Panc1 (cell line): ENCODE results near the gene FSTL5. TPM values are rescaled to one million over a fixed set of nuclear protein-coding genes. Genes with fewer than 3 reads are reported as not detected.

ENCODE experiments used
- ATAC-seq: fragments of 200-7000 bp; cut with Tn5 transposase; 2 replicates; pipeline ENCODE4 v1.9.1; 2020; ENCODE audit warnings: mild to moderate bottlenecking, moderate library complexity
- BruUV-seq: library from RNA; stranded (reverse); fragments of 400-500 nt; replicated peaks from 2 replicates; lab custom pipeline; 2021; lab: Mats Ljungman, UMichigan
- CTCF ChIA-PET: fragments of 300-600 bp; sonication (Branson Sonifier 250); formaldehyde crosslinking; loops from one replicate; lab custom pipeline; 2022; ENCODE audit warnings: antibody characterized with exemption; lab: Charles Lee
- POLR2A ChIA-PET: fragments of 300-600 bp; sonication (Branson Sonifier 250); formaldehyde crosslinking; loops from one replicate; lab custom pipeline; 2022; ENCODE audit warnings: antibody characterized with exemption; lab: Charles Lee
- DNase-seq: peaks from one replicate; pipeline ENCODE4 v3.0.0-alpha.2; 2010; ENCODE audit warnings: low read depth, low spot score
- H3K27ac ChIP-seq: 2 replicates; pipeline ENCODE4 v1.5.1; 2011; ENCODE audit warnings: mild to moderate bottlenecking, low read length, inconsistent platforms
- H3K27me3 ChIP-seq: fragments of 200-500 bp; sonication (Bioruptor generic); 2 replicates; pipeline ENCODE4 v1.6.0; 2014; ENCODE audit warnings: low read length, inconsistent platforms; ENCODE audit not compliant: control insufficient read depth, insufficient read depth
- H3K36me3 ChIP-seq: fragments of 200-500 bp; sonication (Bioruptor generic); 2 replicates; pipeline ENCODE4 v1.5.1; 2014; ENCODE audit warnings: inconsistent platforms, mild to moderate bottlenecking, low read length, moderate library complexity; ENCODE audit not compliant: control insufficient read depth, insufficient read depth
- H3K4me1 ChIP-seq: 2 replicates; pipeline ENCODE4 v1.5.1; 2011; ENCODE audit warnings: inconsistent platforms, mild to moderate bottlenecking, low read length, moderate library complexity; ENCODE audit not compliant: control insufficient read depth, insufficient read depth
- H3K4me3 ChIP-seq, 2 experiments: 2 replicates each; pipeline ENCODE4 v1.5.1; 2011 to 2012; ENCODE audit warnings: low read depth in 2 of 2, low read length in 2 of 2, mild to moderate bottlenecking in 2 of 2, inconsistent platforms in 1 of 2, moderate library complexity in 1 of 2
- H3K9me3 ChIP-seq: fragments of 200-500 bp; sonication (Bioruptor generic); 2 replicates; pipeline ENCODE4 v1.5.1; 2014; ENCODE audit warnings: low read depth, mild to moderate bottlenecking, inconsistent platforms, low read length, moderate library complexity; ENCODE audit not compliant: control insufficient read depth, insufficient read depth
- CTCF ChIP-seq: fragments of 450-650 bp; IDR thresholded peaks from 2 replicates; pipeline ENCODE4 v1.5.1; 2017; ENCODE audit warnings: mild to moderate bottlenecking
- POLR2AphosphoS5 ChIP-seq: IDR thresholded peaks from 2 replicates; pipeline ENCODE4 v1.6.1; 2012; ENCODE audit warnings: mild to moderate bottlenecking, low read depth, low read length, moderate library complexity
- REST ChIP-seq, 2 experiments: IDR thresholded peaks; 2 replicates each; pipeline ENCODE4 v1.6.1; 2011 to 2012; ENCODE audit warnings: low read depth in 2 of 2, control low read depth in 1 of 2, low read length in 1 of 2, mild to moderate bottlenecking in 1 of 2, moderate library complexity in 1 of 2; ENCODE audit not compliant: insufficient read depth in 1 of 2
- SIN3A ChIP-seq: IDR thresholded peaks from 2 replicates; pipeline ENCODE4 v1.6.1; 2012; ENCODE audit warnings: low read depth, mild to moderate bottlenecking, low read length, moderate library complexity, borderline replicate concordance; ENCODE audit not compliant: insufficient read depth
- TCF7L2 ChIP-seq: IDR thresholded peaks from 2 replicates; pipeline ENCODE4 v1.6.1; 2011; ENCODE audit warnings: mild to moderate bottlenecking, low read depth, low read length, inconsistent platforms
- in situ Hi-C: cut with HindIII; loops from 2 replicates; pipeline ENCODE4 v1.10.0; 2016; ENCODE audit warnings: low sequenced_read_pairs, low pct_unique_long_range_greater_than_20kb
- intact Hi-C: fragments of 100-400 bp; cut with micrococcal nuclease; formaldehyde crosslinking; loops from one replicate; pipeline ENCODE4 v1.10.0; 2022; ENCODE audit not compliant: unreplicated experiment
- total RNA-seq: library from RNA; stranded (reverse); gene quantifications from one replicate; pipeline ENCODE4 v1.2.1, GENCODE V29; 2021; ENCODE audit not compliant: unreplicated experiment

FSTL5 gene
- total RNA-seq, 1 experiment from 2014 or later = 0.67 TPM

- BruUV-seq = no TSS peak
- Histone ChIP-seq H3K27ac (no peak overlapping the region), H3K9me3 (no peaks in the 10 kb centered on the region), H3K27me3 (no peaks in the 10 kb centered on the region), H3K4me3 (no peak overlapping the region), H3K4me1 (no peaks in the 10 kb centered on the region), H3K36me3 (no peaks in the 10 kb centered on the region)
- POLR2A ChIA-PET = no interaction called here
- intact Hi-C loops (no loop called here), in situ Hi-C loops (no loop called here)
- DNase-seq (no peak), ATAC-seq (no peak)
- CTCF ChIA-PET = no interaction called here
- TF ChIP-seq TCF7L2 = no peak
- no peak for TF ChIP-seq SIN3A
- no peak for TF ChIP-seq POLR2AphosphoS5
- no peak for TF ChIP-seq REST (IDR thresholded peaks at IDR 0.05; ENCODE audit: insufficient read depth in 1 of 2, low read depth in 2 of 2, low read length in 1 of 2)
- no peak for TF ChIP-seq CTCF
These were observed 770.2 kb downstream of the FSTL5 start for GRCh38 chr4:161393602-161394001.

- POLR2A ChIA-PET = no interaction called here
- Histone ChIP-seq H3K27ac (no peak overlapping the region), H3K4me1 (no peaks in the 10 kb centered on the region), H3K9me3 (no peaks in the 10 kb centered on the region), H3K27me3 (no peaks in the 10 kb centered on the region), H3K36me3 (no peaks in the 10 kb centered on the region), H3K4me3 (no peak overlapping the region)
- CTCF ChIA-PET = no interaction called here
- TF ChIP-seq SIN3A (no peak), TCF7L2 (no peak), POLR2AphosphoS5 (no peak), CTCF (no peak), REST (IDR thresholded peaks at IDR 0.05; ENCODE audit: insufficient read depth in 1 of 2, low read depth in 2 of 2, low read length in 1 of 2) (no peak)
- in situ Hi-C loops (no loop called here), intact Hi-C loops (no loop called here)
- no TSS peak for BruUV-seq
- ATAC-seq (no peak), DNase-seq (no peak)
These were observed 781.1 kb downstream of the FSTL5 start for GRCh38 chr4:161382655-161383054.
